GM18951 (cell line): Measurements from ENCODE around the gene AMN.
A peak's percentile ranks its signal among the peaks of the same experiment; 100 is the strongest.

Source experiments
- POLR2A ChIP-seq: IDR thresholded peaks from 4 replicates; pipeline ENCODE4 v1.6.1; 2011; ENCODE audit warnings: mild to moderate bottlenecking; ENCODE audit not compliant: insufficient read length, insufficient read depth; ENCODE audit errors: extremely low read depth
- in situ Hi-C: fragments of 300-500 bp; cut with MboI; formaldehyde crosslinking; loops from one replicate; pipeline ENCODE4 v1.12.0; 2022; ENCODE audit warnings: low sequenced_read_pairs, mixed read lengths, inconsistent platforms; ENCODE audit not compliant: unreplicated experiment

AMN gene

DNA sequence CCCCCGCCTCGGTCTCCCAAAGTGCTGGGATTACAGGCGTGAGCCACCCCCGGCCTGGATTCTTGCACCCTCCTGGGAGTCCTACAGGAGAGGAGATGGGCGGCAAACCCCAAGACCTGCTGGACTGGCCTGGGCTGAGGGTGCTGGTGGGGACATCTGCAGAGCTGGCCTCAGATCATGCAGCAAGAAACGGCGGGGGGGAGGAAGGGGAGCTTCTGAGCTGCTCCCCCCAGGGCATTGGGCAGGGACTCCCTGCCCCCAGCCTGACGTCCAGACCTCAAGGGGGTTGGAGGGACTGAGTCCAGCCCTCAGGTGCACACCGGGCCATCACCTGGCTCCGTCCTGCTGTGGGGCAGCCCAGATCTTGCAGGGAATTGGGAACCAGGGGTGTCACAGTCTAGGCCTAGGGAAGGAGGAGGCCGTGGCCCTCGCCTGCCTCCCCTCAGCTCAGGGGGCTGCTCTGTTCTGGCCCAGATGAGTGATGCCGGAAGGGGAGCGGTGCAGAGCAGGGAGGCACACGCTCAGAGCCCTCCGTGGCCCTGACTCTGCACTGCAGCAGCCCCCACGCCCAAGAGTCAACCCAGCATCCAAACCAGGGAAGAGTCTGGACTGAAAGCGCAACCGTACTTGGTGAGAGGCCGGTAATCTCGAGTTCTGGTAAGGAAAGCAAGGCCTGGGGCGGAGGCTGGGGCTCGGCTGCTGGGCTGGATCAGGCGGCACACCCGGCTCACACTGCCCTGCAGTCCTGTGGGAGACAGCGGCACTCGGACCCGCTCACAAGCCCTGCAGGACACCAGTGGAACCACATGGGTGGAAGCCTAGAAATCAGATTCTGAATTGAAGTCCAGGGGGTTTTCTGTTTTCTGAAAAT is 8.9 kb upstream of the AMN start:
- peak; percentile 22 for TF ChIP-seq POLR2A
- in situ Hi-C loops = no loop called here

DNA sequence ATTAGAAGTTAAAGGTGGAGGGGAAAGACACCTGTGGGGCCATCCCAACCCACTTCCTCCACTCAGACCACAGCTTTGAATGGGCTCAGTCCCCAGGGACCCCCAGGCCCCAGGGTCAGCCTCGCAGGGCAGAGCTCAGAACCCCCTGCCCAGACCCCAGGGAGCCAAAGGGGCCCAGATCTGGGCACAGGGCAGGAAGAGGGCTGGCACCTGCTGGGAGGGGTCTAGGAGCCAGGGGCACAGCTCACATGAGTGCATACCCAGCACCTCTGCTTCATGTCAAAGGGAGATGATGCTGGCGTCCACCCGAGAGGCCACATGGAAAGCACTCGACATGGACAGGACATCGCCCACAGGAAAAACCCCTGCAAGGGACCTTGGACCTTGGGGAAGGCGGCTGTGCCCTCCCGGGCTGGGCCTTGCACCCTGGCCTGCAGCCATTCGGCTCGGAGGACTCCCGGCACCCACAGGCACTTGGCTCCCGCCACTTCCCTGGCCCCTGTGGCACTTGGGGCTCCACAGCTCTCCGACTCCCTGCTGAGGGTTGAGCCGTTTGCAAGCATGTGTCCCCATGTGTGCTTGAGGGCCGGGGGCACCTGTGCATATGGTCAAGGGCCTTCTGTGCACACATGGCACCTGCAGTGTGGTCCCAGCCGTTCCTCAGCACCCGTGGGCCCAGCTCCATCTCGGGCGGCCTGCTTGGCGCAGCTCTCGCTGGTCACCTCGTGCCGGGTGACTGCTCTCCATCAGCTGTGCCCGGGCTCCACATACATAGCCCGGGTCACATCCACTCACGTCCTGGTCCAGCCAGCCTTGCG is 7.8 kb upstream of the AMN start:
- in situ Hi-C loops = no loop called here
- TF ChIP-seq POLR2A = no peak

DNA sequence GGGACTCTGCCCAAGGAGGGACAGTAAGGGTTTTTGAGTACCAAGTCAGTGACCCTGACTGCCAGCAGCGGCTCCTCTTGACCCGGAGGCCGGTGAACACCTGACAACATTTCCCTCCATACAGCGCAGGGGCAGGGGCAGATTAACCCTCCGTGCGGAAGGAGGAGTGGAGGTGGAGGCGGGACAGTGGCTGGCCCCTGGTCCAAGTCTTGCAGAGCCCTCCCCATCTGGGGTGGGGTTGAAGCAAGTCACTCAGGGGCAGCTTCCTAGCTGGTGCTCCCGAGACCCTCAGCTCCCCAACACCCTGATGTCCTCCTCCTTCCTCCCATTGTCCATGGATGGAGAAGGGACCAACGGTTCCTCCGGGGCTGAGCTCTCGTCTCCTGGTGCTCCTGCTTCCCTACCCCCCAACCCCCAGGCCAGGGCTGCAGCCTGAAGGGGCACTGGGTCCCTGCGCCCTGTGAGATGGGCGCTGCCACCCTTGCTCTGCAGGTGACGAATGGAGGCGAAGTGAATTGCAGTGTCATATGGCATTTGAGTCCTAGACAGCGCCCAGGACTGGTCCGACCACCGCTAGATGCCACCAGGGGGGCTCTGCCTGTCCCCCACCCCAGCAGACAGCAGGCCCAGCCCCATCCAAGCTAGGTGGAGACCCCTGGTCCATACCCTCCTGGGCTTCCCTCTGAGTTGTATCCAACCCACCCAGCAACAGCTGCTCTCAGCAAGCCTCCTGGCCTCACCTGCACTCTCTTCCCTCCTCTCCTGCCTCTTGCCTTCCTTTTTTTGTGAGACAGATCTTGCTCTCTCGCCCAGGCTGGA is 7.0 kb upstream of the AMN start:
- in situ Hi-C loops = no loop called here
- TF ChIP-seq POLR2A = no peak

DNA sequence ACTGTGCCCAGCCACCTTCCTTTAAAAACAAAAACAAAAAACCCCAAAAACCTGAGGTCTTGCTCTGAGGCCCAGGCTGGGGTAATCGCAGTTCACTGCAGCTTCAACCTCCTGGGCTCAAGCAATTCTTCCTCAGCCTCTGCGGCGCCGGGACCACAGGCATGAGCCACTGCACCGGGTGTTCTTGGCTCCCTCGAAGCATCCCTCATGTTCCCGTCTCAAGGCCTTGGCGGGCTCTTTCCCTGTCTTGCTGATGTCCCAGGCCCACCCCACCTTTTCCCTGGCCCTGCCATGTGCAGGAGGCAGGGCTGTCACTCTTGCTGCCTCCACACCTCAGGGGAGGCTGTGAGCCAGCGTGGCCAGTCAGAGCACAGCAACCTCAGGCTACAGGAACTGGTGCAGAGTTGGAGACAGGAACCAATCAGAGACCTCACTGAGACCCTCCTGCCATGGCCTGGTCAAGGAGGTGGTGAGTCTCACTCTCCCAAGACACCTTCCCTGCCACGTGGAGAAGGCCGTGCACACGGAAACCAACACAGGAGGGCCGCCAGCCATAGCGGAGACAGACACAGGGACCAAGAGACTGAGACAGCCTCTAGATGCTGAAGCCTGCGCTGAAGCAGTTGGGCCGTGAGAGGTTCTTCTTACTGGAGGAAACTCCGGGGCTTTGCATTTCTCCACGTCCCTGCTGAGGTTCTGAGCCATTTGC is 6.0 kb upstream of the AMN start:
- no peak for TF ChIP-seq POLR2A
- in situ Hi-C loops = no loop called here

DNA sequence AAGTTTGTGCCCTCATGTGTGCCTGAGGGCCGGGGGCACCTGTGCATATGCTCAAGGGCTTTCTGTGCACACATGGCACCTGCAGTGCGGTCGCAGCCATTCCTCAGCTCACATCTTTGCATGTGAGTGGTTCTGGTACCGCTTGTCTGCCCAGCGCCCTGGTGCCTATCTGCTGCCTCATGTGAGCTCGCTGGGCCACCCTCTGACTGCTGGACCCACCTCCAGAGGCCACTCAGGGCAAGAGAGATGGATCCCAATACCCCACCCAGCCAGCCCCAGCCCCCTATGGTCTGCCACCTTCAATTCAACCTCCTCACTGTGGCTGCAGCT is 5.4 kb upstream of the AMN start:
- in situ Hi-C loops = no loop called here
- TF ChIP-seq POLR2A = no peak

DNA sequence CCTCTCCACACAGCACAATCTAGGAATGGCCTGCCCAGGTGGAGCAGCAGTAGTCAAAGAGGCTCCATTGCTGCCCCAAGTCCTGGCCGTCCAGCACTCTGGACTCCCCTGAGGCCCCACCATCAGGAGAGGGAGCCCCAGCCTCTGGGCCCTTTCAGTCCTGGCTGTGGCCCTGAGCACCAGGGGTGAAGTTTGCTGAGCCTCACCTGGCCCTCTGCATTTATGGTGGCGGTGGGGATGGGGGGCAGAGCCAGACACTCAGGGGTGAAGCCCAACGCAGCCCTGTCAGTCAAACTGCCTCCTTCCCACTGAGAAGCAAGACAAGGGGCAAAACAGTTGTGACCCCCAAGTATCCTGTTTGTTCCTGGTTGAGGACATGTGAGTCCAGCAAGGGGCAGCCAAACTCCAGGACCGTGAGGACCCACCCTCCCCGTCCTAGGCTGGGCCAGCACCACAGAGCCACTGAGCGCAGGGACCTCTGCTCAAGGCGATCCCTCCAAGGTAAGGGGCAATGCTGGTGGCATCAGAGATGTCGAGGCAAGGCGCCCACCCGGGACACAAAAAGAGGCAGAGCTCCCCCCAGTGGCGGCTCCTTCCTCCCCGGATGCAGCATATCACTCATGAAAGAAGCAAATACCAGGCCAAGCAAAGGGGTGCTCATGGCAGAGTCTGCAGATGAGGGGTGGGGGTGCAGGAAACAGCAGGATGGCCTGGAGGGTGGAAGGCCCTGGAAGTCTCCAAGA is 4.8 kb upstream of the AMN start:
- in situ Hi-C loops = no loop called here
- no peak for TF ChIP-seq POLR2A

DNA sequence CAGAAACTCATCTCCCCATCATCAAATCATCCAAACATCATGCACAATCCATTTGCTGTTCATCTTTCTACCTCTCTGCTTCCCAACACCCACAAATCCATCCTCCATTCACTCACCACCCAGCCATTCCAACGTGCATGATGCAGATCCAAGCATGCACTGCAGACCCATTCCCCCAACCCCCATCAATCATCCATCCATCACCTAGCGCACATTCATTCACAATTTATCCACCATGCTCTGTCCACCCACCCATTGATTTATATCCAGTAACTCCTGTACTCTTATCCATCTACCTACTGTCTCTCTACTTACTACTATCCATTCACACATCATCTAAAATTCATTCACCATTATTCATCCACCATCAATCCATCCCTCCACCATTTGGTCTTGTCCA is 4.0 kb upstream of the AMN start:
- no peak for TF ChIP-seq POLR2A
- in situ Hi-C loops = no loop called here

DNA sequence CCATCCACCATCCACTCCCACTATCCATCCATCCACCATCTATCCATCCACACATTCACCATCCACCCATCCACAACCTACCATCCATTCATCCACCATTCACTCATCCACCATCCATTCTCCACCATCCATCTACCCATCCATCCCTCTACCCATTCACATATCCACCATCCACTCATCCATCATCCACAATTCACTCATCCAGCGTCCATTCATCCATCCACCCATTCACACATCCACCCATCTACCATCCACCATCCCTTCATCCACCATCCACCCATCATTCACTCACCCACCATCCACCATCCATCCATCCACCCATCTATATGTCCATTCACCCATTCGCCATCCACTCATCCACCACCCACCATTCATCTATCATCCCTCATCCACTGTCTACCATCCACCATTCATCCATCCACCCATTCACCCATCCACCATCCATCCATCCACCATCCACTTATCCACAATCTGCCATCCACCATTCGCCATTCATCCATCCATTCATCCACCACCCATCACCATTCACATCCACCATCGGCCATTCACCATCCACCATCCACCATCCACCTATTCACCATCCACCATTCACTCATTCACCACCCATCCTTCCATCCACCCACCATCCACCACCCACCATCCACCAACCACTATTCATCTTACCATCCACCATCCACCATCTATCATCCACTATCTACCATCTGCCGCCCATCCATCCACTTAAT is 2.0 kb upstream of the AMN start:
- TF ChIP-seq POLR2A = no peak
- in situ Hi-C loops = no loop called here

DNA sequence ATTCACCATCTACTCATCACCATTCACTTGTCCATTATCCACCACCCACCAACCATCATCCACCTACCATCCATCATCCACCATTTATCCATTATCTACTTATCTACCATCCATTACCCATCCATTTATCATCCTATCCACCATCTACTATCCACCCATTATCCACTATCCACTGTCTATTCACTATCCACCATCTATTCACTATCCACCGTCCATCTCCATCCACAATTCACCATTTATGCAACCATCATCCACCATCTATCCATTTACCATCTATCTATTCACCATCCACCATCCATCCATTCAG is 1.5 kb upstream of the AMN start:
- in situ Hi-C loops = no loop called here
- TF ChIP-seq POLR2A = no peak

DNA sequence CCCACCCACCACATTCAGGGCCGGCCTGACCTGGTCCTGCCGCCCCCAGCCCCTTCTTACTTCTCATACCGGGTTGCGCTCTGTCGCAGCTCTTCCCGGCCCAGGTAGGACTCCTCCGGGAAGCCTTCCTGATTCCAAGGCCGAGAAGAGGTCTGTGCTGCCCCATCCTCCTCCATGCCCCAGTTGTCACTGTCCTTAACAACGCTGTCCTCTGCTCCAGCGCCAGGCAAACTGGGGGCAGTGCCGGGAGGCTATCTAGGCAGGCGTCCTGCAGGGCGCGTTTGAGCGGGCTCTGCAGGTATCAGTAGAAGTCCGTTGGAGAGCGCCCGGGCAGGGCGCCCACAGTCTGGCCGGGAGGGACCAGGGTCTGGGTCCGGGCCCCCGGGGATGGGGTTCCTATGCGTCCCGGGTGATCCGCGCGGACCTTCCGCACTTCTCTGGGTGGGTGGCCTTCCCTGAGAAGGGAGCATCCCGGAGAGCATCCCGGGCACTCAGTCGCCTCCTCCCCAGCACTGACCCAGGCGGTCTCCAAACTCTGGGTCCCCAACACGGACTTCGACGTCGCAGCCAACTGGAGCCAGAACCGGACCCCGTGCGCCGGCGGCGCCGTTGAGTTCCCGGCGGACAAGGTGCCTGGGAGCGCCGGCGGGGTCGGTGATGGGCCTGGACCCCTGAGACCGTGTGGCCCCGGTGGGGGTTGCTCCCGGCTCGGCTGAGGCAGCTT is 900 bp downstream of the AMN start:
- no peak for TF ChIP-seq POLR2A
- in situ Hi-C loops = no loop called here

DNA sequence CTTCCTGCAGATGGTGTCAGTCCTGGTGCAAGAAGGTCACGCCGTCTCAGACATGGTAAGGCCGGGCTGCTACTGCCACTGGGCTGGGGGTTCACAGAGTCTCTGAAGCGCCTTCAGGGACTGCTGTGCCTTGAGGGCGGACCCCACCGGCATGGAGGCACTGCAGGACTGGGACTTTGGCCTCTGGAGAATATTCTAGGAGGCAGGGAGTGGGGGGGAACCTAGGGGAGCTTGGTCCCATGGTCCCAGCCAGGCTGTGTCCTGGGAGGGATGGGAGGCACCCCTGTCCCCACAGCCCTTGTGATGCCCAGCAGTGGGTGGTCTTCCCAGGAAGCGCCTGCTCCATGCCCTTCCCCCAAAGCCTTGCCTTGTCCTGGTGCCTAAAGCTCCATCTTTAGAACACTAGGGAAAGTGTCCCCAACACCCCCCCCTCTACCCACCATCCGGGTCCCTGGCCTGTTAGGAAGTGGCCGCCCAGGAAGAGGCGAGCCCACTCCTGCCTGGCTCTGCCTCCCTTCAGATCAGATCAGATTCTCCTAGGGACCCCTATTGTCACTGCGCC is 1.5 kb downstream of the AMN start:
- in situ Hi-C loops = no loop called here
- TF ChIP-seq POLR2A = no peak
